COR-L47 (cell line): Measurements from ENCODE around the gene SERF2.

ENCODE experiments used
- DNase-seq: peaks from one replicate; lab custom pipeline; 2025; lab: John Stamatoyannopoulos, UW

Gene SERF2

GRCh38 chr15:43791993-43792760 is at the start of gene SERF2:
TSS of gene SERF2 (plus strand) at chr15:43792320. CDS start at chr15:43792377, 57 bp downstream.
- DNase-seq: peak; percentile 99

- peak; percentile 78 for DNase-seq
Measured at GRCh38 chr15:43746245-43746902, 45.7 kb upstream of the SERF2 start, which contains the start of gene PDIA3. TSS of gene PDIA3 (plus strand) at chr15:43746438. CDS start at chr15:43746540, 102 bp downstream.

- DNase-seq: peak; percentile 2
Measured at GRCh38 chr15:43746903-43747309, 45.2 kb upstream of the SERF2 start.

- DNase-seq: no peak
Measured at GRCh38 chr15:43748376-43748775, 43.7 kb upstream of the SERF2 start.

GRCh38 chr15:43749690-43750345 is 42.3 kb upstream of the SERF2 start:
- no peak for DNase-seq

GRCh38 chr15:43751885-43752284 is 40.2 kb upstream of the SERF2 start:
- no peak for DNase-seq

- no peak for DNase-seq
Measured at GRCh38 chr15:43762824-43763223, 29.3 kb upstream of the SERF2 start.

GRCh38 chr15:43763819-43764446 is 28.2 kb upstream of the SERF2 start:
- DNase-seq: no peak

- peak; percentile 28 for DNase-seq
Measured at GRCh38 chr15:43769584-43770228, 22.4 kb upstream of the SERF2 start.

GRCh38 chr15:43771816-43772215 is 20.3 kb upstream of the SERF2 start:
- DNase-seq: no peak

GRCh38 chr15:43772624-43773023 is 19.5 kb upstream of the SERF2 start:
- no peak for DNase-seq

GRCh38 chr15:43774062-43774461 is 18.1 kb upstream of the SERF2 start:
- DNase-seq: no peak

- DNase-seq: peak; percentile 82
Measured at GRCh38 chr15:43775411-43775965, 16.6 kb upstream of the SERF2 start.

- no peak for DNase-seq
Measured at GRCh38 chr15:43776101-43776717, 15.9 kb upstream of the SERF2 start.

- DNase-seq: peak; percentile 74
Measured at GRCh38 chr15:43776718-43777266, 15.3 kb upstream of the SERF2 start, which contains the start of gene ELL3. TSS of gene ELL3 (minus strand) at chr15:43776966. CDS start at chr15:43776901, 65 bp downstream.

- peak; percentile 87 for DNase-seq
Measured at GRCh38 chr15:43777267-43777914, 14.7 kb upstream of the SERF2 start.

GRCh38 chr15:43779016-43779415 is 13.1 kb upstream of the SERF2 start:
- DNase-seq: no peak

- no peak for DNase-seq
Measured at GRCh38 chr15:43789409-43789808, 2.7 kb upstream of the SERF2 start.

- DNase-seq: no peak
Measured at GRCh38 chr15:43792761-43793476, 799 bp downstream of the SERF2 start.
